Adrenal gland (tissue), 5 donors: ENCODE data around the gene KMT2C.

Experiments used
- CTCF ChIP-seq, 6 experiments: fragments of 450-650 bp in 4 of 6; fragments of 200-600 bp in 2 of 6; sonication (generic) in 1 of 6; IDR thresholded peaks; 1 replicate in 5 of 6; 2 replicates in 1 of 6; pipeline versions ENCODE4 v1.5.1 to v1.8.0; 2016 to 2021; ENCODE audit warnings: antibody characterized with exemption in 6 of 6, mild to moderate bottlenecking in 2 of 6, moderate library complexity in 1 of 6
- POLR2A ChIP-seq, 2 donors: fragments of 450-650 bp; IDR thresholded peaks; one replicate each; pipeline ENCODE4 v1.6.1; 2017; ENCODE audit warnings: antibody characterized with exemption in 2 of 2, mild to moderate bottlenecking in 2 of 2, moderate library complexity in 1 of 2
- donor health status: DM: no; HTN: no; CAD: no.

GRCh38 chr7:152122540-152122939, 313.3 kb downstream of the KMT2C start:
- TF ChIP-seq CTCF (IDR thresholded peaks at IDR 0.05) (no peak), POLR2A (IDR thresholded peaks at IDR 0.05) (no peak)
